SK-N-SH (cell line): ENCODE data around the gene KIF21B. TPM values are rescaled to one million over a fixed set of nuclear protein-coding genes. Genes with fewer than 3 reads are reported as not detected.

ENCODE experiments used
- CTCF ChIA-PET: fragments of 300-600, 350-600 bp; formaldehyde crosslinking; extraction: SDS; loops from one replicate; lab custom pipeline; 2021; lab: Yijun Ruan, JAX
- POLR2A ChIA-PET: fragments of 350-600 bp; sonication (Branson Sonifier 250); formaldehyde crosslinking; extraction: SDS; loops from one replicate; lab custom pipeline; 2020; ENCODE audit warnings: antibody characterized with exemption, inconsistent platforms; lab: Yijun Ruan, JAX
- DNase-seq: peaks from one replicate; pipeline ENCODE4 v3.0.0; 2012
- H2AFZ ChIP-seq: fragments of 200-600 bp; sonication (generic); 2 replicates; pipeline ENCODE4 v1.8.1; 2016; ENCODE audit warnings: antibody characterized with exemption, mild to moderate bottlenecking, low read depth
- H3F3A ChIP-seq: fragments of 200-600 bp; sonication (generic); replicated peaks from 2 replicates; pipeline ENCODE3; 2016; ENCODE audit warnings: antibody characterized with exemption, mild to moderate bottlenecking; ENCODE audit not compliant: insufficient read depth
- H3K27ac ChIP-seq, 2 experiments: fragments of 200-500 bp in 1 of 2; fragments of 200-600 bp in 1 of 2; sonication (Bioruptor generic) in 1 of 2; sonication (generic), shearing (Covaris generic) in 1 of 2; 2 replicates each; pipeline versions ENCODE4 v1.5.1 to v1.6.1; 2014 to 2016; ENCODE audit warnings: low read depth in 2 of 2, inconsistent platforms in 1 of 2, low read length in 1 of 2, mild to moderate bottlenecking in 1 of 2, mixed read lengths in 1 of 2
- H3K27me3 ChIP-seq: fragments of 200-600 bp; sonication (generic), shearing (Covaris generic); 2 replicates; pipeline ENCODE4 v1.6.1; 2016; ENCODE audit warnings: mixed run types; ENCODE audit not compliant: insufficient read depth
- H3K36me3 ChIP-seq, 2 experiments: fragments of 200-500 bp in 1 of 2; fragments of 200-600 bp in 1 of 2; sonication (Bioruptor generic) in 1 of 2; sonication (generic) in 1 of 2; replicated peaks in 1 of 2; 2 replicates each; pipeline versions ENCODE3 to v1.5.1; 2014 to 2016; ENCODE audit warnings: low read length in 1 of 2, mild to moderate bottlenecking in 1 of 2; ENCODE audit not compliant: insufficient read depth in 2 of 2, control insufficient read depth in 1 of 2
- H3K4me1 ChIP-seq, 2 experiments: fragments of 200-500 bp in 1 of 2; fragments of 200-600 bp in 1 of 2; sonication (Bioruptor generic) in 1 of 2; sonication (generic), shearing (Covaris generic) in 1 of 2; 2 replicates each; pipeline versions ENCODE4 v1.5.1 to v1.6.1; 2014 to 2016; ENCODE audit warnings: low read depth in 1 of 2, low read length in 1 of 2, mixed run types in 1 of 2; ENCODE audit not compliant: insufficient read depth in 2 of 2, control insufficient read depth in 1 of 2
- H3K4me2 ChIP-seq: fragments of 200-600 bp; sonication (generic), shearing (Covaris generic); 2 replicates; pipeline ENCODE4 v1.6.1; 2017; ENCODE audit warnings: mixed run types
- H3K4me3 ChIP-seq, 2 experiments: fragments of 200-500 bp in 1 of 2; fragments of 200-600 bp in 1 of 2; sonication (Bioruptor generic) in 1 of 2; sonication (generic), shearing (Covaris generic) in 1 of 2; 2 replicates each; pipeline versions ENCODE4 v1.5.1 to v1.8.1; 2014 to 2016; ENCODE audit warnings: low read depth in 2 of 2, inconsistent platforms in 1 of 2, low read length in 1 of 2, mild to moderate bottlenecking in 1 of 2, mixed read lengths in 1 of 2, moderate library complexity in 1 of 2
- H3K79me2 ChIP-seq: fragments of 200-600 bp; sonication (generic); 2 replicates; pipeline ENCODE4 v1.8.1; 2017; ENCODE audit warnings: mild to moderate bottlenecking; ENCODE audit not compliant: insufficient read depth
- H3K9ac ChIP-seq: fragments of 200-600 bp; sonication (generic); 2 replicates; pipeline ENCODE4 v1.6.1; 2017; ENCODE audit warnings: mixed run types
- H3K9me2 ChIP-seq: fragments of 200-600 bp; sonication (generic); 2 replicates; pipeline ENCODE4 v1.6.1; 2017; ENCODE audit warnings: mixed run types
- H3K9me3 ChIP-seq: fragments of 200-600 bp; sonication (generic); 2 replicates; pipeline ENCODE4 v1.6.1; 2017; ENCODE audit warnings: mixed run types, mild to moderate bottlenecking, moderate library complexity
- H4K20me1 ChIP-seq: fragments of 200-600 bp; sonication (generic); 2 replicates; pipeline ENCODE4 v1.6.1; 2017; ENCODE audit warnings: mild to moderate bottlenecking, mixed run types; ENCODE audit not compliant: insufficient read depth
- CHD2 ChIP-seq: fragments of 150-350 bp; IDR thresholded peaks from 2 replicates; pipeline ENCODE4 v1.6.1; 2018; ENCODE audit warnings: low read length; ENCODE audit not compliant: partially characterized antibody
- EZH2phosphoT487 ChIP-seq: fragments of 200-600 bp; sonication (generic); IDR thresholded peaks from 2 replicates; pipeline ENCODE4 v1.6.1; 2017; ENCODE audit warnings: low read depth, mixed run types, mild to moderate bottlenecking, antibody characterized with exemption, moderate library complexity, borderline replicate concordance
- JUND ChIP-seq: IDR thresholded peaks from 2 replicates; pipeline ENCODE4 v1.4.0; 2012
- MXI1 ChIP-seq: IDR thresholded peaks from 2 replicates; pipeline ENCODE4 v1.6.1; 2012; ENCODE audit warnings: mild to moderate bottlenecking, low read depth, low read length, improper control_type of control experiment
- RCOR1 ChIP-seq: fragments of 150-350 bp; IDR thresholded peaks from 2 replicates; pipeline ENCODE4 v1.6.1; 2017; ENCODE audit warnings: antibody characterized with exemption, low read length
- SIN3A ChIP-seq: IDR thresholded peaks from 2 replicates; pipeline ENCODE4 v1.6.1; 2012; ENCODE audit warnings: low read depth, mild to moderate bottlenecking, low read length, moderate library complexity, borderline replicate concordance
- SMC3 ChIP-seq: IDR thresholded peaks from 2 replicates; pipeline ENCODE4 v1.6.1; 2012; ENCODE audit warnings: low read depth, low read length, improper control_type of control experiment
- TAF1 ChIP-seq: IDR thresholded peaks from 2 replicates; pipeline ENCODE4 v1.6.1; 2012; ENCODE audit warnings: low read depth, mild to moderate bottlenecking, low read length, moderate library complexity, borderline replicate concordance
- TEAD4 ChIP-seq: IDR thresholded peaks from 2 replicates; pipeline ENCODE4 v1.4.0; 2012; ENCODE audit warnings: mild to moderate bottlenecking, borderline replicate concordance; ENCODE audit not compliant: insufficient read depth
- WGBS: methylation state at CpG from one replicate; pipeline ENCODE4 v1.1.6; 2017; ENCODE audit warnings: low lambda C conversion rate; 5-methylcytosine and 5-hydroxymethylcytosine counted together
- polyA plus RNA-seq, 3 experiments: library from polyadenylated mRNA; depleted of rRNA; stranded (reverse); fragments of >200 nt; gene quantifications; 2 replicates each; pipeline ENCODE4 v1.2.3, GENCODE V29; 2012
- TF ChIP-seq, protein P1 (sequence below): fragments of 150-350 bp; IDR thresholded peaks from 2 replicates; pipeline ENCODE4 v1.6.1; 2016; ENCODE audit warnings: mild to moderate bottlenecking, low read depth, low read length
- TF ChIP-seq, protein P2 (sequence below): fragments of 150-350 bp; IDR thresholded peaks from 2 replicates; pipeline ENCODE4 v1.6.1; 2017; ENCODE audit warnings: antibody characterized with exemption, low read length, low read depth, borderline replicate concordance

KIF21B gene
- polyA plus RNA-seq, 1 of the 3 experiments (the other 2 are of a cell fraction) = 0.26 TPM

DNA sequence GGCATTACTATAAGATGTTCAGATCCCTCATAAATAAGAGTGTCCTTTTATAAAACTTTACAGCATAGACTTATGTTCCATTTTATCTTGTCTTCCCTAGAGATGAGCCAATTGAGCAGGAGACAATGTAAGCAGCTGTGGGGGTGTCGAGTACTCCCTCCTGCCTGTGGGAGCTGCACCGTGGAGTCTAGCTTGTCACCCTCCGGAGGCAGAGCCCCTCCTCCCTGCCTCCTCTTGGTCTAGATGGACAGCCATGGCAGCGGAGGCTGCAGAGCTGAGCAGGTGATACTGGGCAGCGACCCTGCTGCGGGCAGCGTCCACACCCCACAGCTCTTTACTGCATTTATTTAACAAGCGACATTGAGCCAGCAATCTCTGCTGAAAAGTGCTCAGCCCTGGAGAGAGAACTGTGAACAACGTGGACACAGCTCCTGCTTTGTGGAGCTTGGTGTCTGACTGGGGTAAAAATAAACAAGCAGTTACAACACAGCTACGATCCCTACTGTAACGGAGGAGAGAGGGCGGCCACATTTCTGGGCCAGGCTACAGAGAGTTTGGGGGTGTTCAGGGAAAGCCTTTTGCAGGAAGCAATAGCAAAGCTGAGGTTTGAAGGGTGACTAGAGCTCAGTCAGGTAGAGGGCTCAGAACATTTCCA is 12.8 kb upstream of the KIF21B start:
- POLR2A ChIA-PET = no interaction called here
- H3K36me3 ChIP-seq = no peaks in the 10 kb centered on the region
- CTCF ChIA-PET = interaction anchor here (1.5 to 21.0 kb wide), 5 partner anchors 10 to 77 kb away, joined by 4 to 277 read pairs (median 5); partner anchors contain the start of gene KIF21B
- no peak for DNase-seq
- H4K20me1 ChIP-seq = no peaks in the 10 kb centered on the region
- H3K4me1 ChIP-seq = peaks cover 0 to 7% of the 10 kb centered on the region in 2 experiments; a peak in 1 of 4 replicates
- no peak for TF ChIP-seq SMC3
- TF ChIP-seq RCOR1 = no peak
- TF ChIP-seq JUND = no peak
- TF ChIP-seq, protein P1, sequence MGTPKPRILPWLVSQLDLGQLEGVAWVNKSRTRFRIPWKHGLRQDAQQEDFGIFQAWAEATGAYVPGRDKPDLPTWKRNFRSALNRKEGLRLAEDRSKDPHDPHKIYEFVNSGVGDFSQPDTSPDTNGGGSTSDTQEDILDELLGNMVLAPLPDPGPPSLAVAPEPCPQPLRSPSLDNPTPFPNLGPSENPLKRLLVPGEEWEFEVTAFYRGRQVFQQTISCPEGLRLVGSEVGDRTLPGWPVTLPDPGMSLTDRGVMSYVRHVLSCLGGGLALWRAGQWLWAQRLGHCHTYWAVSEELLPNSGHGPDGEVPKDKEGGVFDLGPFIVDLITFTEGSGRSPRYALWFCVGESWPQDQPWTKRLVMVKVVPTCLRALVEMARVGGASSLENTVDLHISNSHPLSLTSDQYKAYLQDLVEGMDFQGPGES = no peak
- TF ChIP-seq, protein P2, sequence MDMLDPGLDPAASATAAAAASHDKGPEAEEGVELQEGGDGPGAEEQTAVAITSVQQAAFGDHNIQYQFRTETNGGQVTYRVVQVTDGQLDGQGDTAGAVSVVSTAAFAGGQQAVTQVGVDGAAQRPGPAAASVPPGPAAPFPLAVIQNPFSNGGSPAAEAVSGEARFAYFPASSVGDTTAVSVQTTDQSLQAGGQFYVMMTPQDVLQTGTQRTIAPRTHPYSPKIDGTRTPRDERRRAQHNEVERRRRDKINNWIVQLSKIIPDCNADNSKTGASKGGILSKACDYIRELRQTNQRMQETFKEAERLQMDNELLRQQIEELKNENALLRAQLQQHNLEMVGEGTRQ = no peak
- no peak for TF ChIP-seq TEAD4
- no peak for TF ChIP-seq SIN3A
- no peak for TF ChIP-seq CHD2
- TF ChIP-seq MXI1 = no peak
- TF ChIP-seq TAF1 = no peak
- TF ChIP-seq EZH2phosphoT487 = no peak
- no peak overlapping the region for H3K9ac ChIP-seq
- H2AFZ ChIP-seq = no peak overlapping the region
- 78% methylated on average over 9 of the region's 12 CpGs for WGBS
- no peaks in the 10 kb centered on the region for H3K79me2 ChIP-seq
- no peaks in the 10 kb centered on the region for H3K9me2 ChIP-seq
- no peak overlapping the region for H3K27ac ChIP-seq
- H3K9me3 ChIP-seq = no peaks in the 10 kb centered on the region
- H3K4me2 ChIP-seq = no peak overlapping the region
- no peak overlapping the region for H3K4me3 ChIP-seq
- H3F3A ChIP-seq = no peaks in the 10 kb centered on the region
- H3K27me3 ChIP-seq = peaks cover 21% of the 10 kb centered on the region

DNA sequence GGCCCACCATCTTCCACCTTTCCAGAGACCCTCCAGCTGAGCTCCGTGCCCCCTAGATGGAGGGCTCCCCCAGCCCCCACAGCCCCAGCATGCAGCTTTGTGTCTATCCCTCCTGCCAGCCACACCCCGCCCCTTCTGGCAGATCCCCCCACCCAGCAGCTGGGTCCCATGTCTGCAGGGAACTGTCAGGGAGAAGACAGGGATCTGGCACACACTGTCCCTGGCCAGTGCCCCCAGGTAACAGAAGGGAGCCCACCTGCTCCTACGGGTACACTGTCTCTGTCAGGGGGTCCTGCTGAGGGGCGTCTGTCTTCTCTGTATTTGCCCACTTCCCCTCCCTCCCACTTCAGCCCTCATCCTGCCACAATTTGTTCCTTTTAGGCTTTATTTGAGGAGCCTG is 11.2 kb upstream of the KIF21B start:
- WGBS = 33% methylated on average over 2 of the region's 4 CpGs
- POLR2A ChIA-PET = no interaction called here
- no peaks in the 10 kb centered on the region for H3F3A ChIP-seq
- no peak overlapping the region for H3K4me2 ChIP-seq
- H3K79me2 ChIP-seq = no peaks in the 10 kb centered on the region
- H2AFZ ChIP-seq = no peak overlapping the region
- H3K36me3 ChIP-seq = no peaks in the 10 kb centered on the region
- peaks cover 21% of the 10 kb centered on the region for H3K27me3 ChIP-seq
- DNase-seq = no peak
- CTCF ChIA-PET = interaction anchor here (1.1 to 21.0 kb wide), 5 partner anchors 8 to 80 kb away, joined by 3 to 277 read pairs (median 5); partner anchors contain the start of gene KIF21B
- no peak overlapping the region for H3K4me3 ChIP-seq
- no peaks in the 10 kb centered on the region for H3K9me2 ChIP-seq
- H3K9me3 ChIP-seq = no peaks in the 10 kb centered on the region
- no peaks in the 10 kb centered on the region for H4K20me1 ChIP-seq
- peaks cover 0 to 4% of the 10 kb centered on the region in 2 experiments; a peak in 1 of 4 replicates for H3K4me1 ChIP-seq
- H3K9ac ChIP-seq = no peak overlapping the region
- H3K27ac ChIP-seq = no peak overlapping the region
- TF ChIP-seq EZH2phosphoT487 = no peak
